Nephron (organoid): ENCODE measurements around the gene MBNL1.

Experiments used
- H3K27ac Mint-ChIP-seq, 3 experiments: 2 replicates each; pipeline ENCODE4 v1.8.0; 2020; ENCODE audit warnings: mixed read lengths in 3 of 3, mild to moderate bottlenecking in 2 of 3, moderate library complexity in 1 of 3
- H3K27me3 Mint-ChIP-seq: 2 replicates; pipeline ENCODE4 v1.8.0; 2021; ENCODE audit warnings: low read depth, mild to moderate bottlenecking, moderate library complexity, mixed read lengths
- H3K36me3 Mint-ChIP-seq: 2 replicates; pipeline ENCODE4 v1.8.0; 2020; ENCODE audit warnings: low read depth, mixed read lengths
- H3K4me1 Mint-ChIP-seq: 2 replicates; pipeline ENCODE4 v1.8.0; 2020; ENCODE audit warnings: mixed read lengths
- H3K4me3 Mint-ChIP-seq, 3 experiments: 2 replicates each; pipeline ENCODE4 v1.8.0; 2020; ENCODE audit warnings: mild to moderate bottlenecking in 3 of 3, mixed read lengths in 3 of 3, moderate library complexity in 2 of 3
- H3K9me3 Mint-ChIP-seq: 2 replicates; pipeline ENCODE4 v1.8.0; 2020; ENCODE audit warnings: mixed read lengths
- CTCF ChIP-seq, 3 experiments: fragments of 200-600 bp; sonication (generic); IDR thresholded peaks; one replicate each; pipeline ENCODE4 v1.5.0; 2021; ENCODE audit warnings: antibody characterized with exemption in 3 of 3; ENCODE audit not compliant: unreplicated experiment in 3 of 3

MBNL1 gene

GRCh38 chr3:152279479-152279878 lies 10.8 kb downstream of the MBNL1 start:
- Mint-ChIP-seq H3K27me3 (no peaks in the 10 kb centered on the region), H3K36me3 (no peaks in the 10 kb centered on the region), H3K4me1 (peaks cover 26% of the 10 kb centered on the region), H3K27ac (no peak overlapping the region), H3K9me3 (no peaks in the 10 kb centered on the region), H3K4me3 (no peak overlapping the region)
- no peak for TF ChIP-seq CTCF (IDR thresholded peaks at IDR 0.05; ENCODE audit: unreplicated experiment in 3 of 3)

DNA sequence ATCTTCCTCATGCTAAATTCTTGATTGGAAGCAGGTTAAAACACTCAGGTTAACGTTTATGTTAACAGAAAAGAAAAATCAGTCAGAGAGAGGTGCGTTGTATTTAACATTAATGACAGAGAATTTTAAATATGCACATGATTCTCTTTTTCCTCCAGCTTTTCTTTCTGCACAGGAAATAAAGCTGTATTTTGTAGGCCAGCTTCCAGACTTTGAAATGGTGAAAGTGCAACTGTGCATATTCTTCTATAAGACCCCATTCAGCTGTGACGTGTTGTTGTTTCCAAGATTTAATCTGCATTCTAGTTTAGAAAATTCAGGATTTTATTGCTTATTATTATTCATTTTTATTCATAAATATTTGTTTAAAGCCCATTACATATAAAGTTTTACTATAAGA lies 11.8 kb downstream of the MBNL1 start:
- Mint-ChIP-seq H3K36me3 (no peaks in the 10 kb centered on the region), H3K27me3 (no peaks in the 10 kb centered on the region), H3K4me1 (peaks cover 26% of the 10 kb centered on the region), H3K9me3 (no peaks in the 10 kb centered on the region), H3K27ac (no peak overlapping the region), H3K4me3 (no peak overlapping the region)
- TF ChIP-seq CTCF (IDR thresholded peaks at IDR 0.05; ENCODE audit: unreplicated experiment in 3 of 3) = no peak

DNA sequence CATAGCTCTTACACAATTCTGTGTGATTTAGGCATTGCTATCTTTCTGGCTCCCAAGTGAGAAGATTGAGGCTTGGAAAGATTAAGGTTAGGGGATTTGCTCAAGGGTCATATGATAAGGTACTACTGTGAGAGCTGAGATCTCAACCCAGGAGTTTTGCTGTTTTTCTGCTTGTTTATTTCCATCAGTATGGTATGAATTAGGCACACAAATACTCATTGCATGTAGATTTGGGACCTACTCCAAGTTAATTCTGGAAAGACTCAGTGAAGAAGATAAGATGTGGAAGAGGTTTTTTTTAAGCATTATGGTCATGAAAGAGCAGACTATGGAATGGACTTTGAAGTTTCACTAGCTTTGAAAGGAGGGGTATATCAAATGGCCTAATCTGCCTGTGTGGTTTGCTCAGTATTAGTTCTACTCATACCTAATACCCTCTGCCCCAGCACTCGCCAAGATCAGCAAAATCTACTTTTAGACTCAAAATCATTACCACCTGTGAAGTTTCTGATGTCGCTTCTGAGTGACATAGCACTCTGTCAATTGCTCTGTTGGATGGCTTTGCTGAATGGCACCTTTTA lies 12.5 kb downstream of the MBNL1 start:
- no peak overlapping the region for H3K4me3 Mint-ChIP-seq
- no peak for TF ChIP-seq CTCF (IDR thresholded peaks at IDR 0.05; ENCODE audit: unreplicated experiment in 3 of 3)
- peak overlapping the region in 1 of 3 experiments; percentile 41 for H3K27ac Mint-ChIP-seq
- no peaks in the 10 kb centered on the region for H3K9me3 Mint-ChIP-seq
- peaks cover 26% of the 10 kb centered on the region for H3K4me1 Mint-ChIP-seq
- H3K27me3 Mint-ChIP-seq = no peaks in the 10 kb centered on the region
- no peaks in the 10 kb centered on the region for H3K36me3 Mint-ChIP-seq

DNA sequence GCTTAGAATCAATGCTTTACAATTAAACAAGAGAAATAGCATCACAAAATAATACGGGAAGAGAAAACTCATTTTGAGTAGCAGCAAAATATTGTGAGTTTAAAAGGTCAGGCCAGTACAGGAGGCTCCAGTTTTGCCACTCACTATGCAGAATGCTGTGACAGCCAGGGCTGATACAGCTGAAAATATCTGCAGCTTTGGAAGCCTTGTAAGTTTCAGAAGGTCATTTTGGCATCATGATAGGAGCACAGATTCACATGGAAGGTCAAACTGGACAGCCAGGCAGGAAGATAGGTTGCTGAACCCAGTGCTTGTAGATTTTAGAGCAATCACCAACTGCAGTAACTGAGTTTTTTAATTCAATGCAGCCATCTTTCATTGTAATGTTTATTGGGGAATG lies 14.1 kb downstream of the MBNL1 start:
- Mint-ChIP-seq H3K9me3 (no peaks in the 10 kb centered on the region), H3K27ac (no peak overlapping the region), H3K4me1 (peaks cover 22% of the 10 kb centered on the region), H3K36me3 (no peaks in the 10 kb centered on the region), H3K4me3 (no peak overlapping the region), H3K27me3 (no peaks in the 10 kb centered on the region)
- TF ChIP-seq CTCF (IDR thresholded peaks at IDR 0.05; ENCODE audit: unreplicated experiment in 3 of 3) = no peak

DNA sequence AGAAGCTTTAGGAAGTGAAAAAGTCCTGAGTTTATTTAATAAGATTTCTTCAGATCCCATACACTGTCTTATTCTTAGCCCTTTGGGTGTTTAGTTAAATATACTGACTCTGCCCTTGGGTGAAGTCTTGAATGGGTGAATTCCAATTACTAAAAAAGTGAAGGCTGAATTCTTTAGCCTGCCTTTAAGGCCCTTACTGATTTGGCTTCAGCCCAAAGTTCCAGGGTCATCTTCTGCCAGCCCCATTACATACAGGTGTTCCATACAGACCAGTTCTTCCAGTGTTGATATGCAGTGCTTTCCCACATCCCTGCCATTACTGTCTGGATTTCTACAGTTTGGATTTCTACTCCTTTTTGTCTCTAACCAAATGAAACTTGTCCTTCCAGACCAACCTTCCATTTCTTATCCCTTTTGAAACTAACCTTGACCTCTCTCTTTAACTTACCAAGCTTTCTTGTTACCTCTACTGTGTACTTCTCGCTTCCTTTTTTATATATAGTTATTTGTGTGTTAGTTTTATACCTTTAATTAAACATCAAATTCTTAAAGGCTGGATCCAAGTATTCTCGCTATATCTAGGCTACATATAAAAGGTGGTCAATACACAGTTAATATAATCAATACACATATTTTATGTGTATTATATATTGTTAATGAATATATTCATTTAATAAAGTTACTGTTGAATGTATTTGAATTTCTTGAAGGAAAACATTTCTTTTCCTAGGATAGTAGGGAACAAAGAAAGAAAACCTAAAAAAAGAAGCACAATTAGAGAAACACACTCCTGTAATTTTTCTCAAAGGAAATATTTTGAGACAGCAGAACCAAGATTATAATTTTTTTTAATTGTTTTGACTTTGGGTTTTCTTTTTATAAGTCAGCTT lies 15.0 kb downstream of the MBNL1 start:
- Mint-ChIP-seq H3K27ac (peak overlapping the region in 1 of 3 experiments; percentile 2), H3K4me1 (peaks cover 23% of the 10 kb centered on the region), H3K36me3 (no peaks in the 10 kb centered on the region), H3K4me3 (no peak overlapping the region), H3K27me3 (no peaks in the 10 kb centered on the region), H3K9me3 (no peaks in the 10 kb centered on the region)
- TF ChIP-seq CTCF (IDR thresholded peaks at IDR 0.05; ENCODE audit: unreplicated experiment in 3 of 3) = no peak
